Measurements from ENCODE around the gene HSPA1L.

The HSPA1L gene

GRCh38 chr6:31791324-31792089 is 23.6 kb downstream of the HSPA1L start:
- Histone ChIP-seq H3K27ac (ENCODE audit: extremely low read depth, low read depth, low read length) (no peak overlapping the region), H3K4me3 (ENCODE audit: low read depth, low read length) (no peak overlapping the region), H3K9me3 (ENCODE audit: control insufficient read depth, insufficient read depth, low read depth, low read length) (no peaks in the 10 kb centered on the region), H3K36me3 (ENCODE audit: control insufficient read depth in 2 of 2, insufficient read depth in 1 of 2, low read length in 2 of 2) (peaks cover 21 to 38% of the 10 kb centered on the region in 2 experiments), H3K4me1 (ENCODE audit: control insufficient read depth, insufficient read depth, low read length) (no peaks in the 10 kb centered on the region; the same call in 1 of the 2 replicates)
- POLR2A ChIA-PET: interaction anchor here (0.6 to 5.0 kb wide), 12 partner anchors 12 to 131 kb away, joined by 3 to 34 read pairs (median 4); partner anchors contain the start of genes ABHD16A, C6orf47, DDAH2 and HSPA1A
- CTCF ChIA-PET: interaction anchor here (0.5 to 2.7 kb wide), 34 partner anchors 9 to 347 kb away, joined by 3 to 28 read pairs (median 3); partner anchors contain the start of genes ABHD16A, CLIC1, LSM2 and MSH5
- TF ChIP-seq EGR2 (tag by site-specific recombination; IDR thresholded peaks at IDR 0.05; ENCODE audit: low read depth): peak; percentile 68
- TF ChIP-seq ZNF2 (tag by site-specific recombination; IDR thresholded peaks at IDR 0.05): no peak
- TF ChIP-seq ZNF654 (tag by site-specific recombination; IDR thresholded peaks at IDR 0.05; ENCODE audit: low read depth): no peak
- TF ChIP-seq GLI4 (tag by site-specific recombination; IDR thresholded peaks at IDR 0.05): no peak
- no peak for TF ChIP-seq ZNF513 (tag by site-specific recombination; IDR thresholded peaks at IDR 0.05)
- TF ChIP-seq ZNF138 (tag by site-specific recombination; IDR thresholded peaks at IDR 0.05; ENCODE audit: borderline replicate concordance): no peak
- TF ChIP-seq HIC1 (tag by site-specific recombination; IDR thresholded peaks at IDR 0.05): no peak
- TF ChIP-seq CTCF (tag by site-specific recombination; IDR thresholded peaks at IDR 0.05): peak; percentile 71
- no peak for TF ChIP-seq ZNF48 (tag by site-specific recombination; IDR thresholded peaks at IDR 0.05)
- no peak for TF ChIP-seq ZNF202 (tag by site-specific recombination; IDR thresholded peaks at IDR 0.05; ENCODE audit: borderline replicate concordance)
- no peak for TF ChIP-seq ZNF10 (tag by site-specific recombination; IDR thresholded peaks at IDR 0.05)
- no peak for TF ChIP-seq ZBTB48 (tag by site-specific recombination; IDR thresholded peaks at IDR 0.05)
- 0 out of 2 replicates have a peak, but pooled peaks have one; percentile 52 for TF ChIP-seq KLF17 (tag by site-specific recombination; IDR thresholded peaks at IDR 0.05)
- TF ChIP-seq ZNF423 (tag by site-specific recombination; IDR thresholded peaks at IDR 0.05): no peak
- TF ChIP-seq ZNF560 (tag by site-specific recombination; IDR thresholded peaks at IDR 0.05; ENCODE audit: borderline replicate concordance): no peak
- TF ChIP-seq ZNF214 (tag by site-specific recombination; IDR thresholded peaks at IDR 0.05; ENCODE audit: borderline replicate concordance): no peak
- TF ChIP-seq ZNF114 (tag by site-specific recombination; IDR thresholded peaks at IDR 0.05): no peak
- no peak for TF ChIP-seq ZBTB6 (tag by site-specific recombination; IDR thresholded peaks at IDR 0.05)
- peak; percentile 28; the same call in 1 of the 2 replicates for TF ChIP-seq PATZ1 (tag by site-specific recombination; IDR thresholded peaks at IDR 0.05)
- TF ChIP-seq ZBTB17 (tag by site-specific recombination; IDR thresholded peaks at IDR 0.05): peak; percentile 81
- 0 out of 2 replicates have a peak, but pooled peaks have one; percentile 18 for TF ChIP-seq ZNF335 (tag by site-specific recombination; conservative IDR thresholded peaks at IDR 0.05)
- TF ChIP-seq ZNF670 (tag by site-specific recombination; IDR thresholded peaks at IDR 0.05; ENCODE audit: low read depth): no peak
- no peak for TF ChIP-seq KLF1 (tag by site-specific recombination; IDR thresholded peaks at IDR 0.05)
- TF ChIP-seq ZSCAN30 (tag by site-specific recombination; IDR thresholded peaks at IDR 0.05): no peak
- TF ChIP-seq ZSCAN18 (tag by site-specific recombination; IDR thresholded peaks at IDR 0.05): no peak

All from HEK293 (cell line).